GM18951 (cell line): Measurements from ENCODE around the gene ZCRB1.

Experiments
- POLR2A ChIP-seq: IDR thresholded peaks from 4 replicates; pipeline ENCODE4 v1.6.1; 2011; ENCODE audit warnings: mild to moderate bottlenecking; ENCODE audit not compliant: insufficient read length, insufficient read depth; ENCODE audit errors: extremely low read depth
- in situ Hi-C: fragments of 300-500 bp; cut with MboI; formaldehyde crosslinking; loops from one replicate; pipeline ENCODE4 v1.12.0; 2022; ENCODE audit warnings: low sequenced_read_pairs, mixed read lengths, inconsistent platforms; ENCODE audit not compliant: unreplicated experiment

ZCRB1 gene

GRCh38 chr12:42282294-42282693 is 43.6 kb downstream of the ZCRB1 start:
- no peak for TF ChIP-seq POLR2A
- in situ Hi-C loops = no loop called here

GRCh38 chr12:42281844-42282243 is 44.0 kb downstream of the ZCRB1 start:
- in situ Hi-C loops = no loop called here
- no peak for TF ChIP-seq POLR2A

- in situ Hi-C loops = no loop called here
- TF ChIP-seq POLR2A = no peak
These were observed 44.6 kb downstream of the ZCRB1 start for GRCh38 chr12:42281278-42281677.

- in situ Hi-C loops = no loop called here
- TF ChIP-seq POLR2A = no peak
These were observed 47.8 kb downstream of the ZCRB1 start for GRCh38 chr12:42278128-42278510.

GRCh38 chr12:42277396-42278127 is 48.3 kb downstream of the ZCRB1 start:
- TF ChIP-seq POLR2A = no peak
- in situ Hi-C loops = no loop called here

- TF ChIP-seq POLR2A = no peak
- in situ Hi-C loops = no loop called here
These were observed 50.4 kb downstream of the ZCRB1 start for GRCh38 chr12:42275499-42275898.

GRCh38 chr12:42273706-42274105 is 52.2 kb downstream of the ZCRB1 start:
- TF ChIP-seq POLR2A = no peak
- in situ Hi-C loops = no loop called here

- no peak for TF ChIP-seq POLR2A
- in situ Hi-C loops = no loop called here
These were observed 55.3 kb downstream of the ZCRB1 start for GRCh38 chr12:42270596-42270995.

- in situ Hi-C loops = no loop called here
These were observed 58.3 kb downstream of the ZCRB1 start for GRCh38 chr12:42267413-42268190.

GRCh38 chr12:42266579-42267230 is 59.2 kb downstream of the ZCRB1 start:
- in situ Hi-C loops = no loop called here
- TF ChIP-seq POLR2A = no peak

More at GRCh38 chr12:42267413-42268190, 58.3 kb downstream of the ZCRB1 start:
- no peak for TF ChIP-seq POLR2A

GRCh38 chr12:42262271-42262670 is 63.6 kb downstream of the ZCRB1 start:
- TF ChIP-seq POLR2A = no peak
- in situ Hi-C loops = no loop called here
